Fibroblast of lung (primary cell): ENCODE results near the gene CDC25B.

Source experiments
- CTCF ChIP-seq, 2 donors: IDR thresholded peaks in 1 of 2; conservative IDR thresholded peaks in 1 of 2; 1 replicate in 1 of 2; 2 replicates in 1 of 2; pipeline ENCODE4 v1.5.1; 2011 to 2012; ENCODE audit warnings: low read length in 2 of 2, control low read depth in 1 of 2, inconsistent platforms in 1 of 2, low read depth in 1 of 2, mild to moderate bottlenecking in 1 of 2
- EZH2 ChIP-seq: IDR thresholded peaks from 2 replicates; pipeline ENCODE4 v1.5.1; 2012; ENCODE audit warnings: low read length, control low read depth, mild to moderate bottlenecking; ENCODE audit errors: missing control alignments

- TF ChIP-seq CTCF (conservative IDR thresholded peaks at IDR 0.05 in 1 of 2, IDR thresholded peaks at IDR 0.05 in 1 of 2; ENCODE audit: low read depth in 1 of 2, low read length in 2 of 2) (no peak), EZH2 (no peak)
These were observed 38.8 kb upstream of the CDC25B start for GRCh38 chr20:3757268-3757667.
